ENCODE results near the gene RAET1G.

DNA sequence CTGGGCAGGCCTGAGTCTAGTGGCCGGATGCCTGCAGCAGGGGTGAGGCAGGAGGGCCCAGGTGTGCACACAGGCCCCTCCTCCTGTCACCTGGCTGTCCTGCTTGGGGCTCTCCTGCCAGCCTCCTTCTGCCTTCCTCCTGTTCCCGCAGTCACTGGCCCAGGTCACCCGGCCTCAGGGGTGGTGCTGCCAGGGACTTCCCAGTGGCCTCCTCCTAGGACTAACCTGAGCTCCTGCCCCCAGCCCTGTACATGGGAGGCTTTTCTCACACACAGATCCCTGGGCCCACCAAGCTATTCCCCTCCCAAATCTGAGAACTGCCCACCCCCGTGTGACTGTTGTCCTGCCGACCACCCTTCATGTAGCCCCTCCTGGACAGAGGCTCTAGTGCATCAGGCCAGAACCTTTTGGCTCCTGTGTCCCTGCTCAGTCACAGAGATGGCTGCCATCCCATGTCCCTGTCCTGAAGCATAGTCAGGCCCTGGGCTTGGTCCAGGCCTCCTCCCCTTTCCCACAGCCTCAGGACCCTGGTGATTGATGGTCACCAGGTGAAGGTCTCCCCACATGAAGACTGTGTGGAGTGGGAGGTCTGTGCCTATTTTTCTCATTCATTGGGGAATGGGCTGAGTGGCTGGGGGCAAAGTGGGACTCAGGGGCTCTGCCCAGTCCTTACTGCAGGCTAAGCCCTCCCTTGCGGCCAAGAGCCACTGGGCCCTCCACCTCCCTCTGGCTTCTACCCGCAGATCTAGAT lies 39.7 kb upstream of the RAET1G start:
- TF ChIP-seq CTCF (conservative IDR thresholded peaks at IDR 0.05; ENCODE audit: low read depth, low read length) = no peak
- TF ChIP-seq EZH2 (IDR thresholded peaks at IDR 0.05; ENCODE audit: low read length, unreplicated experiment) = no peak

Measured in PC-3 (cell line).